SU-DHL-6 (cell line): ENCODE results near the gene C10orf71.

ENCODE experiments used
- H2AFZ ChIP-seq: fragments of 200-600 bp; sonication (generic); 2 replicates; pipeline ENCODE4 v1.6.1; 2014; ENCODE audit warnings: low read depth, mild to moderate bottlenecking, moderate library complexity, mixed read lengths, antibody characterized with exemption, low read length; ENCODE audit not compliant: severe bottlenecking
- H3F3A ChIP-seq: fragments of 200-600 bp; shearing (Covaris generic); 2 replicates; pipeline ENCODE4 v1.6.0; 2016; ENCODE audit warnings: antibody characterized with exemption, mild to moderate bottlenecking; ENCODE audit not compliant: insufficient read depth
- H3K27ac ChIP-seq: fragments of 200-600 bp; sonication (generic); 2 replicates; pipeline ENCODE4 v1.5.1; 2016; ENCODE audit warnings: low read depth, mild to moderate bottlenecking, low read length, moderate library complexity, mixed read lengths
- H3K27me3 ChIP-seq: fragments of 200-600 bp; sonication (generic), shearing (Covaris generic); 2 replicates; pipeline ENCODE4 v1.6.0; 2014; ENCODE audit warnings: mild to moderate bottlenecking, low read length
- H3K36me3 ChIP-seq: fragments of 200-600 bp; sonication (generic); 2 replicates; pipeline ENCODE4 v1.6.1; 2014; ENCODE audit warnings: mild to moderate bottlenecking, low read length, mixed read lengths
- H3K4me2 ChIP-seq: fragments of 300-600, 200-600 bp; shearing (Covaris generic), sonication (generic); 2 replicates; pipeline ENCODE4 v1.6.0; 2014; ENCODE audit warnings: low read length, low read depth, mild to moderate bottlenecking; ENCODE audit not compliant: poor library complexity, severe bottlenecking
- H3K4me3 ChIP-seq: fragments of 200-600 bp; sonication (generic); 2 replicates; pipeline ENCODE4 v1.5.1; 2014; ENCODE audit warnings: antibody characterized with exemption, low read length, mild to moderate bottlenecking, mixed read lengths; ENCODE audit not compliant: insufficient read depth, poor library complexity, severe bottlenecking
- H3K79me2 ChIP-seq: fragments of 200-600 bp; sonication (generic); 2 replicates; pipeline ENCODE4 v1.6.1; 2014; ENCODE audit warnings: mild to moderate bottlenecking, low read length, moderate library complexity; ENCODE audit not compliant: insufficient read depth
- H3K9ac ChIP-seq: fragments of 200-600 bp; sonication (generic); 2 replicates; pipeline ENCODE4 v1.7.0; 2014; ENCODE audit warnings: mild to moderate bottlenecking, low read length
- H3K9me2 ChIP-seq: fragments of 200-600 bp; sonication (generic); replicated peaks from 2 replicates; pipeline ENCODE4 v1.6.1; 2014; ENCODE audit warnings: low read length; ENCODE audit not compliant: insufficient read depth
- H3K9me3 ChIP-seq: fragments of 200-600 bp; sonication (generic); 2 replicates; pipeline ENCODE4 v1.6.1; 2014; ENCODE audit warnings: low read length, mixed read lengths; ENCODE audit not compliant: insufficient read depth
- H4K20me1 ChIP-seq: fragments of 200-600 bp; sonication (generic); 2 replicates; pipeline ENCODE4 v1.6.1; 2014; ENCODE audit warnings: low read depth, mild to moderate bottlenecking, antibody characterized with exemption, low read length, moderate library complexity, mixed read lengths
- EZH2phosphoT487 ChIP-seq: fragments of 200-600 bp; sonication (generic), shearing (Covaris generic); conservative IDR thresholded peaks from 2 replicates; pipeline ENCODE4 v1.6.1; 2018; ENCODE audit warnings: mild to moderate bottlenecking, antibody characterized with exemption, low read length, moderate library complexity, mixed read lengths
- TF ChIP-seq, protein P1 (sequence below): fragments of 200-600 bp; sonication (generic); IDR thresholded peaks from one replicate; pipeline ENCODE4 v1.5.1; 2017; ENCODE audit warnings: antibody characterized with exemption, mild to moderate bottlenecking, low read length, moderate library complexity; ENCODE audit not compliant: insufficient read depth, poor library complexity, severe bottlenecking

Gene C10orf71

DNA sequence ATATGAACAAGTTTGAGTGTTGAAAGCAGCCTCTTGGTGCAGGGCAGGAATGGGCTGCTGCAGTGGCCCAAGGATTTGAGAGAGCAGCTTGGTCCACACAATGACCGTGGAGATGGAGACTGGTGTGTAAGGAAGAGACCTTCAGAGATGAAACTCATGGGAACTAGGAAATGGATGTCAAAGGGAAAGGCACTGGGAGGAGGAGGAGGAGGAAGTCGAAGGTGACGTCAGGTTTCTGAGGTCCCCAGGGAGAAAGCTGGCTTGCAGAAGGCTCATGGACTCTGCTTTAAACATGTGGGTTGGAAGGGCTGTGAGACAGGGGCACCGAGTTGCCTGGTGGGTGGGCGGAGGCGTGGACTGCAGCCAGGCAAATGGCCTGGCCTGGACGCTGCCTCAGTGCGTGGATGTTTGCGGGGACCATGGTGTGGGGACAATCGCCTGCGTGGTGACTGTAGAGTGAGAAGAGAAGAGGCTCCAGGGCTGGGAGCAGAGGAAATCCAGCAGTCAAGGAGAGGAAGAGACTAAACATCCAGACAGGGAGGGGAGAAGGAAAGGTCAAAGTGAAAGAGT is 14.6 kb downstream of the C10orf71 start:
- H3K4me2 ChIP-seq = no peak overlapping the region
- H3K79me2 ChIP-seq = no peaks in the 10 kb centered on the region
- no peak overlapping the region for H3K27ac ChIP-seq
- H2AFZ ChIP-seq = no peak overlapping the region
- no peak overlapping the region for H3K4me3 ChIP-seq
- TF ChIP-seq EZH2phosphoT487 = no peak
- TF ChIP-seq, protein P1, sequence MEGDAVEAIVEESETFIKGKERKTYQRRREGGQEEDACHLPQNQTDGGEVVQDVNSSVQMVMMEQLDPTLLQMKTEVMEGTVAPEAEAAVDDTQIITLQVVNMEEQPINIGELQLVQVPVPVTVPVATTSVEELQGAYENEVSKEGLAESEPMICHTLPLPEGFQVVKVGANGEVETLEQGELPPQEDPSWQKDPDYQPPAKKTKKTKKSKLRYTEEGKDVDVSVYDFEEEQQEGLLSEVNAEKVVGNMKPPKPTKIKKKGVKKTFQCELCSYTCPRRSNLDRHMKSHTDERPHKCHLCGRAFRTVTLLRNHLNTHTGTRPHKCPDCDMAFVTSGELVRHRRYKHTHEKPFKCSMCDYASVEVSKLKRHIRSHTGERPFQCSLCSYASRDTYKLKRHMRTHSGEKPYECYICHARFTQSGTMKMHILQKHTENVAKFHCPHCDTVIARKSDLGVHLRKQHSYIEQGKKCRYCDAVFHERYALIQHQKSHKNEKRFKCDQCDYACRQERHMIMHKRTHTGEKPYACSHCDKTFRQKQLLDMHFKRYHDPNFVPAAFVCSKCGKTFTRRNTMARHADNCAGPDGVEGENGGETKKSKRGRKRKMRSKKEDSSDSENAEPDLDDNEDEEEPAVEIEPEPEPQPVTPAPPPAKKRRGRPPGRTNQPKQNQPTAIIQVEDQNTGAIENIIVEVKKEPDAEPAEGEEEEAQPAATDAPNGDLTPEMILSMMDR = no peak
- H3K9me3 ChIP-seq = no peaks in the 10 kb centered on the region
- no peaks in the 10 kb centered on the region for H3F3A ChIP-seq
- no peaks in the 10 kb centered on the region for H4K20me1 ChIP-seq
- no peaks in the 10 kb centered on the region for H3K9me2 ChIP-seq
- H3K27me3 ChIP-seq = no peaks in the 10 kb centered on the region
- H3K36me3 ChIP-seq = no peaks in the 10 kb centered on the region
- no peak overlapping the region for H3K9ac ChIP-seq

DNA sequence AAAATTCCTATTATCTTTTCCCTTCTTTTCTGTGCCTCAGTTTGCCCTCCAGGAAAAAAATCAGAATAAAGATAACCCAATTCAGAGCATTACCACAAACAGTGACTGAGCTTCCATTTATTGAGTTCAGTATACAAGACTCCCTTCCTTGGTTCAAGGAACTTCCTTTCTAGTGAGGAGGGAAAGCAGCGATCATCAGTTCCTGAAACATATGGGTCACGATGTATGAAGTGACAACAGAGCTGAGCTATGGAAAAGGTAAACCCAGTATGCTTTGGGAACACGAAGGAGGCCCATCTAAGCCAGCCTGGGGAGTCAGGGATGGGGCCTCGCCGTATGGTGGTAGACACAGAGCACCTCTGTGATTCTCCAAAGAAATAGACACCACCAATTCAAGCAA is 15.8 kb downstream of the C10orf71 start:
- Histone ChIP-seq H3K9me3 (no peaks in the 10 kb centered on the region), H3K4me3 (no peak overlapping the region), H3K79me2 (no peaks in the 10 kb centered on the region), H3K4me2 (no peak overlapping the region), H2AFZ (no peak overlapping the region), H4K20me1 (no peaks in the 10 kb centered on the region), H3F3A (no peaks in the 10 kb centered on the region), H3K27ac (no peak overlapping the region), H3K27me3 (no peaks in the 10 kb centered on the region), H3K9me2 (no peaks in the 10 kb centered on the region), H3K9ac (no peak overlapping the region), H3K36me3 (no peaks in the 10 kb centered on the region)
- no peak for TF ChIP-seq EZH2phosphoT487
- TF ChIP-seq, protein P1 = no peak

DNA sequence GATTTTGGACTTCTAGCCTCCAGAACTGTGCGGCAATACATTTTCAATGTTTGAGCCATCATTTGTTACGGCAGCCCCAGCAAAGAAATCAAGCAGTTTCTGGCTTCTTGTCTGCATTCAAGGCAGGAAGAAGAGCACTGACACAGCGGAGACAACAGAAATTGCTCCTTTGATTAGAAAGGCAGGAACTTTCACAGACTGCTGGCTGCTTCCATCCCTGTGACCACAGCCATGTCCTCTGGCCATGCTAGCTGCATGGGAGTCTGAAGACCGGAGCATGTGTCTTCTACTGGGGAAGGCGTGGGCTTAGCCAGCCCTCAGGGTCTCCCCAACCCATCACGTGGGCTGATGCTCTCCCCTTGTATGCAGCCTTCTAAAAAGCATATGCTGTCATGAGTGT is 19.1 kb downstream of the C10orf71 start:
- no peaks in the 10 kb centered on the region for H3K79me2 ChIP-seq
- H3K9me3 ChIP-seq = no peaks in the 10 kb centered on the region
- no peak overlapping the region for H2AFZ ChIP-seq
- no peak overlapping the region for H3K9ac ChIP-seq
- H3K36me3 ChIP-seq = no peaks in the 10 kb centered on the region
- H3F3A ChIP-seq = no peaks in the 10 kb centered on the region
- TF ChIP-seq EZH2phosphoT487 = no peak
- TF ChIP-seq, protein P1 = no peak
- H3K27ac ChIP-seq = no peak overlapping the region
- H3K4me3 ChIP-seq = no peak overlapping the region
- H3K27me3 ChIP-seq = no peaks in the 10 kb centered on the region
- H4K20me1 ChIP-seq = no peaks in the 10 kb centered on the region
- no peak overlapping the region for H3K4me2 ChIP-seq
- no peaks in the 10 kb centered on the region for H3K9me2 ChIP-seq
